NCI-H524 treated with DMSO at 0.1 percent for 48 hours (cell line): ENCODE data around the gene ANKRD33.

Experiments used
- DNase-seq: peaks from one replicate; lab custom pipeline; 2025; lab: John Stamatoyannopoulos, UW

ANKRD33 gene

GRCh38 chr12:51901881-51902280, 14.0 kb downstream of the ANKRD33 start:
- DNase-seq: no peak

GRCh38 chr12:51904951-51905470, 17.1 kb downstream of the ANKRD33 start:
- peak; percentile 12 for DNase-seq

GRCh38 chr12:51905471-51906429, 17.8 kb downstream of the ANKRD33 start:
- DNase-seq: no peak

GRCh38 chr12:51906430-51907082, 18.7 kb downstream of the ANKRD33 start:
- no peak for DNase-seq

- no peak for DNase-seq
These were observed 19.4 kb downstream of the ANKRD33 start, which contains the start of gene ACVRL1 for GRCh38 chr12:51907083-51907855. Gene ACVRL1, plus strand, starts transcription at chr12:51907504. Its CDS starts 4,971 bp downstream, at chr12:51912475.

- DNase-seq: no peak
These were observed 20.0 kb downstream of the ANKRD33 start for GRCh38 chr12:51907856-51908425.

GRCh38 chr12:51908876-51909592, 21.1 kb downstream of the ANKRD33 start:
- DNase-seq: no peak

GRCh38 chr12:51910168-51910567, 22.3 kb downstream of the ANKRD33 start:
- no peak for DNase-seq

- no peak for DNase-seq
These were observed 22.8 kb downstream of the ANKRD33 start for GRCh38 chr12:51910691-51911090.

- no peak for DNase-seq
These were observed 23.4 kb downstream of the ANKRD33 start for GRCh38 chr12:51911307-51911706.

- no peak for DNase-seq
These were observed 24.1 kb downstream of the ANKRD33 start for GRCh38 chr12:51911788-51912711.

- DNase-seq: no peak
These were observed 25.4 kb downstream of the ANKRD33 start for GRCh38 chr12:51913071-51914033.

GRCh38 chr12:51914034-51914923, 26.4 kb downstream of the ANKRD33 start:
- DNase-seq: no peak

- no peak for DNase-seq
These were observed 27.2 kb downstream of the ANKRD33 start for GRCh38 chr12:51915003-51915625.

GRCh38 chr12:51915951-51916350, 28.0 kb downstream of the ANKRD33 start:
- no peak for DNase-seq

- DNase-seq: no peak
These were observed 29.2 kb downstream of the ANKRD33 start for GRCh38 chr12:51917041-51917590.
